DLD1 (cell line): Measurements from ENCODE around the gene BARX2.

Source experiments
- in situ Hi-C: cut with HindIII; loops from 2 replicates; pipeline ENCODE4 v1.10.0; 2017; ENCODE audit warnings: low sequenced_read_pairs

Gene BARX2

DNA sequence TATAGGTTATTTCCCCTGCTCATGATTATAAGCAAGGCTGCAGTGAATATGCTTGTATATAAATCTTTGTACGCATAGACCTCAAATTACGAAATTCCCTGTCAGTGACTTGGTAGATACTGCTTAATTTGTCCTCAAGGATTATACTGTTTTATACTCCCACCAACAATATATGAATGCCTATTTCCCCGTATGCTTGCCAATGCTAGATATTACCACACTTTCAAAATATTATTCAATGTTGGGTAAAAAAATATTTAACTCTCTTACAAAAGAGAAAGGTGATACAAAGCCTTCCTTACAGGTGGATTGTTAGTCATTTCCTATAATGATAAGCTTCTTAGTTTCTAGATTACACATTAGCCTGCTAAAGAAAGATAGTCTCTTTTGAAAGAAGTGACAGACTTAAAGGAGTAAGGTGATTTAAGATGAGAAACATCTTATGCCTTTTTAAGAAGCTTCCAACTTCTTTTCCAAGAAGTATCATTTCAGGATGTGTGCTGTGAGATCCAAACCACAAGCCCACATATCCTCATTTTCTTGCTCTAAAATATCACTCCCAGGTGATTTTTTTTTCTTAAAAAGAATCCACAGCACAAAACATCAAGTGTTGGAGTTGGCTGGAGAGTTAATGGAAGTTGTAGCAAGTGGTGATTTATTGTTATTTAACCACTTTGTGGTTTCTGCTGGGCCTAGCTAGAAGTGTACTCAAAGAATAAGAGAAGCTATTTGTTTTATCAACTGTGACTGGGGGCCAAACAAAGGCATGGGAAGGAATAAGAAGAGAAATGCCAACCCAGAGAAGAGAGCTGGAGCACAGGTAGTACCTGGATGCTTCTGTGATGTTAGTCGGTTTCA lies 59.2 kb downstream of the BARX2 start:
- in situ Hi-C loops, result no loop called here

DNA sequence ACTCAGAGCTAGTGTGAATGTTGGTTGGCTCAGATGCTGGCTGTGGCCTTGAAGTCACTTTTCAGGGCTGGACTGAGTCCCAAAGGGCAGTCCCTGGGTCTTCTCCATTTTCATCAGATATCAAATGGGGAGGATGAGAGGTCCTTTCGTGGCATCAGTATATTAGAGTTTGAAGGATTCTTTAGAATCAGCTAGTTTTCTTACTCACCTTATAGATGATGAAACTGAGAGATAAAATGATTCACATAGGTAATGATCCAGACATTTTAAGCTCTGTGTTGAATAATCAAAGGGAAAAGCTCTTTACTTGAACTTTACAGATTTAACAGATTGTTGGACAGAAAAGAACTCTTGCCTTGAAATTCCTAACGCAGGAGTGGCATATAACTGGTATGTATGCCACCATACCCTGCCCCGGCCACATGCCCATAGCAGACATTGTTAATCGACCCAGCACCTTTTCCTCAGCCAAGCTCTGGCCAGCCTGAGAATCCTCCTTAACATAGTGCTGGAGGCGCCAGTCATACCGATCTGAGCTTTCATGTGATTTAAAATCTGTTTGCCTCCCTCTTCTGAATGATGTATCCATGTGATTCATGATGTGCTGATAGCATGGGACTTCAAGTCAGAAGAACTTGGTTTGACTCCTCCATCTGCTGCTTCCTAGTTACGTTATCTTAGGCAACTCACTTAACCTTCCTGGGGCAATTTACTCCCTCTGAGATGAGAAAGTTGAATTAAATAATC lies 60.0 kb downstream of the BARX2 start:
- in situ Hi-C loops, result no loop called here

DNA sequence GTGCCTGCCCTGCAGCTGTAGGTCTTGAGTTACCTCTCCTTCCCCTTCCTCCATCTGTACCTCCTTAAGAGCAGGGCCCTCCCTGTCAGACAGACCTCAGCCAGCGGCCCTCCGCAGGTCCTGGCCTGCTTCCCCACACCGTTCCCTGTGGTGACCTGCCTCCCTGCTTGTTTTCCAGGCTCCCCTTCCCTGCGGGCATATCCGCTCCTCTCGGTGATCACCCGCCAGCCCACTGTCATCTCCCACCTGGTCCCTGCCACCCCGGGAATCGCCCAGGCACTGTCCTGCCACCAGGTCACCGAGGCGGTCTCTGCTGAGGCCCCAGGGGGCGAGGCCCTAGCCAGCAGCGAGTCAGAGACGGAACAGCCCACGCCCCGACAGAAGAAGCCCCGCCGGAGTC lies 60.9 kb downstream of the BARX2 start:
- in situ Hi-C loops, result no loop called here

DNA sequence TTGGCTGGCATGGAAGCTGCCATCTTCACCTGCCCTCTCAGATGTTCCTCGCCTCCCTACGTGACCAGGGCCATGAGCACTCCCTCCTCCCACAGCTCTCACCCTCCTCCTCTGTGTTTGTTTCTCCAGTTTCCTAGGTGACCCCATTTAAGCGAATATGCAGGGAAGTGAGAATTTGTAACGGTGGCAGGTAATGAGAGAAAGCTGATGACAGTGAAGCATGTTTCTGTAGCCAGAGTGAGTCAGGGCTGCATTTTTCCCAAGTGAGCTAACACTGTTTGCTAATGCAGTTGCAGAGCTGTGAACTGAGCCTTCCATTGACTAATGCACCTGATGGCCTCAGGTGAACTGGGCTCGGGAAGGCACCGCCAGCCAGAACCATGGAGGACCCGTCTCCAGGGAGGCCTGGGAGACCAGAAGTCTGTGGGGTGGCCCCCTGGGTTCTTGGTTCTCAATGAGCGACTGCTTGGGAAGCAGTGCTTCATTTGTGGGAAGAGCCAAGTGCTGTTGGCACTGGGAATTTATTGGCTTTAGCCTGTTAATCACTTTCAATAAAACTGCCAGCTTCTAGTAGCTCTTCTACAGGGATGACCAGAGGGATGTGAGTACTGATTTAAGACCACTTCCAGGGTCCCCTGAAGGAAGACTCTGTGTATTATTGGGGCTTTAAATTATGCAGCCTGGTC lies 64.5 kb downstream of the BARX2 start:
- in situ Hi-C loops, result no loop called here

DNA sequence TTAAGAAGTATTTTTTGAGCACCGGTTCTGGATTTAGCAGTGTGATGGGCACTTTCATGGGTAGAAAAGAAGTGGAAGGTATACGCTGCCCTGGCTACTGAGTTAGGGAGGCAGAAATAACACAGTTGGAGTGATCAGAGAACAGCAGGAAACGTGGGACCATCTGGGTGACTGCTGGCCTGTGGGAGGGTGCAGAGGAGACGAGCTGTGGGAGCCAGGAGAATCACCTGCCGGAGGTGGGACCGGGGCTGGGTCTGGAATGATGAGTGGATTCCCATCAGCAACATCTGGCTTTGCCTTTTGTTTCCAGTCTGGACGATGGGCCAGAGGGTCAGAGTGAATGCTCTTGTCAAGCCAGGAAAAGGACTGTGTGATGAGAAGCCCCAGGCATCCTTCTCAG lies 66.5 kb downstream of the BARX2 start:
- in situ Hi-C loops, result no loop called here

DNA sequence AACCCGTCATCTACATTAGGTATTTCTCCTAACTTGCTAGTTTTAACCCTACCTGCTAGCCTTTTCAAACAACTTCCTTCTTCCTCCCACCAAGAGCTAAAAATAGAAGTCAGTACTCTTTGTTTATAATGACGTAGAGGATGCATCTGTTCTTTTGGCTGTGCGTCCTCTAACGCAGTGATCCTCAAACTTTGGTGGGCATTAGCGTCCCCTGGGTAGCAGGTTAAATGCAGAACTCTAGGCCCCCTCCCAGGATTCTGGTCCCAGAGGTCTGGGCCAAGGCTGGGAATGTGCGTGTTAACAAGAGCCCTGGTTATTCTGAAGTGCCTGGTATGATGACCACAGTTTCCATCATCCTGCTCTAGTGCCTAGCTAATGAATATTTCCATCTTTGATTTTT lies 67.6 kb downstream of the BARX2 start:
- in situ Hi-C loops, result no loop called here

DNA sequence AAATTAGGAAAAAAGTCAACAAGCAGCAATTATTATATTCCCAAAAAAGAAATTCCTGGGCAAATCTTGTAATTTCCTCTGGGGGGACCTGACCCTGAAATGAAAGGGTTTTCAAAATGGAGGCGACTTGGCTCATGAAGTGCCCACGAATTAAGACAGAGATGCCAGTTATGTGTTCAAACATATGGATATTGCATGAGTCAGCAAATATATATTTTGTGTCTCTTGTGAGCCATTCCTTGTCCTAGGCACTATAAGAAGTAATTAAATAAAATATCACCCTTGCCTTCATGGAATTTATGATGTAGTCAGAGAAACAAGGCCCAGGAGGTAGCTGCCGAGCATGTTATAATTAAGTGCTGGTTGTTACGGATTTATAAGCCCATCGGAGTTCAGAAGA lies 68.6 kb downstream of the BARX2 start:
- in situ Hi-C loops, result no loop called here

DNA sequence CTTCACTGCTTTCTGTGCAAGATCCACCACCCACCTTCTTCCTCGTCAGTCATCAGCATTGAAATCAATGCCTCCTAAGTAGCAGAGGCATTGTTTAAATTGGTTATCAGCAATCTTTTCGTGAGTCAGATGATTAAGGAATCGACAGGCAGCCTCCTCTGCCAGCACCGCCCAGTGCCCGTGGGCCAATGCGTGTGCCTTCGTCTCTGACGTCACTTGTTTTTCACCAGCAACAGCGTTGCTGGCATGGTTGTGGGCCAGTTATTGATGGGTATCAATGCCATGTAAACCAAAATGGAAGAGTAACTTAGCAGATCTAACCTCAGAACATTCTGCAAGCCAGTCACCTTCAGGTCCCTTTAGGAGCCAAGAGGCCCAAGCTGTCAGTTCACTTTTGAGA lies 69.6 kb downstream of the BARX2 start:
- in situ Hi-C loops, result no loop called here

DNA sequence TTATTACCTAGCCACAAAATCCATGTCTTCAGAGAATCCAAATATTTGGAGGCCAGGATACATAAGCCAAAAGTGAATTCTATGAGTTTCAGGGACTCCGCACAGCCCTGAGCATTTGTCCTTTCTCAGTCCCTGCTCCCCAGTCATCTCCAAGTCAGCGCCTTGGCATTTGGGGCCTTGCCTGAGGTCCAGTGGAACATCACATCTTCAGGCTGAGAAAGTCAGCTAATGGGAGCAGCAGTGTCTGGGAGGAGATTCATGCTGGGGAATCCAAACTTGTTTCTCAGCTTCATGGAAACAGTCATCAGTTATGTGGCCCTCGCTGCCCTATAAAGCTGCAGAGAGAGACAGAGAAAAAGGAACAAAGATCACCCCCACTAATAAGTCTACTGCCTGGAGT lies 70.9 kb downstream of the BARX2 start:
- in situ Hi-C loops, result no loop called here

DNA sequence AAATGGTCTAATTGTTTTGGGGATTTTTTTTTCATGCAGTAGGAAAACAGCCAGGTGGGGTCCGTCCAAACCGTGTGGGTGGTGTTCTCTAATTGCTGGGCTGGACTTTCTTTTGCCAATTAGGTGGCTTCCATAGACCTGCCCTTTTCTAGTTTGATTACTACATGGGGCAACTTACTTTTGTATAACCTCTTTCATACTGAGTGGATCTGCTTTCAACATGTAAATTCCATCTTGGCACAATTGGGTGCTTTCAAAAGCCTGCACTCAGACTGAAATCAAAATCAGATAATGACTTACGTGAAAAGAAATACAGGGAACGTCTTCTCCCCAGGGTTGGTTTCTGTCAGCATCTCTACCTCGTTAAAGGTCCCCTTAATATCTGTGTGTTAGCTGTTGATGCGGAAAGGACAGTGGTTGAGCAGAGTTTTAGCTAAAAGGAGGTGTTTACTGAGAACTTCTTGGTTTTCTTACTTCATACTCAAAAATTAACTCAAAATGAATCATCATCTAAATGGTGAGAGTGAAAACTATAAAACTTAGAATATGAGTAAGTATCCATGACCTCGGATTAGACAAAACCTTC lies 72.1 kb downstream of the BARX2 start:
- in situ Hi-C loops, result no loop called here

DNA sequence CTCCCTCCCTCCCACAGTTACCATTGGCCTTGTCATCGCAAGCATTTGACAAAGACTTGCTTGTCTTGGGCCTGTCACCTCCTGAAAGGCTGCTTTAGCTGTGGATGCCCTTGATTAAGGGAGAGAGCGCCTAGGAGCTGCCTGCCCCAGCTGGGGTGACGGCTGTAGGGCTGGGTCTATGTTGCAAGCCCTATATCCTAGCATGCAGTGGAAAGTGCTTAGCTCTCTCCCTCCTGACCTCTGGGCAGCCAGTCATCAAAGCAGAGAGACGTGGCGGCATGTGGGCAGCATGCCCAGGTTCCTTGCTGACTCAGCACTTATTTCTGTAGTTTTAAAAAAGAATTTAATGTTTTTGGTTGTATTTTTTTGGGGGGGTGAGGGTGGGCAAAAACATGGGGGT lies 75.9 kb downstream of the BARX2 start:
- in situ Hi-C loops, result no loop called here

DNA sequence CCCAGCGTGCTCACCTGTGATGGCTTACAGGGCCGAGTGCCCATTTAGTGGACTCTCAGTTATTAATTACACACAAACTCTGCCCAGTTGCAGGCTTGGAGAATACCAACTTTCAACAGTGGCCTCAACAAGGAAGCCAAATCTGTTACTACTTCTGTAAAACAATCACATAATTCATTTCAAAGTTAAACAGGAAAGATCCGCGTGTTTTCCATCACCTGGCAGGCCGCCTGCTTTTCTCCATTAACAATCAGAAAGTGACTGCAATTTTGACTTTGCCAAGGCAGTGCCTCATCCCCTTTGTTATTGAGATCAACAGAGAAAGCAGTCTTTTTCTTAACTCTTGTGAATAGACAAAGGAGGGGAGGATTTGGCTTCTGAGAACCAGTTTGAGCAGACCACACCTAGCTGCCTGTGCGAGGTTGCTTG lies 77.7 kb downstream of the BARX2 start:
- in situ Hi-C loops, result no loop called here

DNA sequence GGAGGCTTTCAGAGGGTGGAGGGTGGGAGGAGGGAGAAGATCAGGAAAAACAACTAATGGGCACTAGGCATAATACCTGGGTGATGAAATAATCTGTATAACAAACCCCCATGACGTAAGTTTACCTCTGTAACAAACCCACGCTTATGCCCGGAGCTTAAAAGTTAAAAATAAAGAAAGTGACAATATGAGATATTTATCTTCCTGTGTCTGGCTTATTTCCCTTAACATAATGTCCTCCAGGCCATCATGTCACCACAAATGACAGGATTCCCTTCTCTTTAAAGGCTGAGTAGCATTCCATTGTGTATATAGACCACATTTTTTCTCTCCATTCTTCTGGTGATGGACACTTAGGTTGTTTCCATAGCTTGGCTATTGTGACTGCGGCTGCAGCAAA lies 79.5 kb downstream of the BARX2 start:
- in situ Hi-C loops, result no loop called here

DNA sequence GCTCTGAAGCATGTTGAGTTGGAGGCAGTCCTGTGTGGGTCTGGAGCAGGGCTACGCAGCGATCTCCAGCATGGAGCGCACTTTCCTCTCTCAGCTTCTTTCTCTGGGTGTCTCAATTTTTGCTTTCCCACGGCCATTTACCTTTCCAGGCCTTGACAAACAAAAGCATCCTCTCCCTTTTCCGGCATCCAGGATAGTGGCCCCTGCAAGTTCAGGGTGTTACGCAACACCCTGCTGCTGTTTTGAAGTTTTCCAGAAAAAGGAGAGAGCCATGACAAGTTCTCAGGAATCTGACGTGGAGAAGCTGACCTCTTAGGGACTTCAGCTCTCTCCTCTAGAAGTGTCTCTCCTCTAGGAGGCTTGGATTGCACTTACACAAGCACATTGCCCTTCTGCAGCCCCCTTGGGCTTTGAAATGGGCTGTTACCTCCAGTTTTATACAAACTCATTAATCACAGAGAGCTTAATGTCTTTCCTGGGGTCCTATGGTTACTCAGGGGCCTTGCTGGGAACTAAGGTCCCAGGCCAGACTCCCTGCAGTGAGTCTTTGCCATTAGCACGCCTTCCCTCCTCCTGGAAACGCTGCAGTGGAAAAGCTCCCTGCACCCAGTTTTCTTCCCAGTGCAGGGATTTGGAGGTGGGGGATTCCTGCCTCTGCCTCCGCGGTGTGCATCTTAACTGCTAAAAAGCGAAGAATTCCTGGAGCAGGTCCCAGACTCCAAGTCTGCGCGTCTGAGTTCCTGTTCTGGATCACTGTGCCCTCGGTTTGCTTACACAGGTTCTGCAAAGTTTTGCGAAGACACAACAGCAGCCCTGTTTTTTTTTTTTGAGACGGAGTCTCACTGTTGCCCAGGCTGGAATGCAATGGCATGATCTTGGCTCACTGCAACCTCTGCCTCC lies 80.4 kb downstream of the BARX2 start:
- in situ Hi-C loops, result no loop called here

DNA sequence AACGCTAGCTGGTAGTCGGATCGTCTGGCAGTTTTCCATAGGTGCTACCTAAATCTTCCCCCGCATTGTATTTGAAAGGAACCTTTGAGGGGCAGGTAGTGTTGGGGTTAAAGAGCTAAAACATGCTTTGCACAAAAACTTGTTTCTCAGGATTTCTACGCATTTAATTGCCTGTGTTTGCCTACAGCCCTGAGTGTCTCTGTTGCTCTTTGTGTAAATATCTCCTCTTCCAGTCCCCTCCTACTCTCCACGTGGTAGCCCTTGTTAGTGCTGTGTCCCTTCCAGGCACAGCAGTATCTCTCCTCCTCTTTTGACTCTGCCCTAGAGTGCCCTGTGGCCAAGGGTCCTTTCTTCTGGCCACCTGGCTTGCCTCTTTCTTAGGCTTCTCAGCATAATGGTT lies 81.7 kb downstream of the BARX2 start:
- in situ Hi-C loops, result no loop called here

DNA sequence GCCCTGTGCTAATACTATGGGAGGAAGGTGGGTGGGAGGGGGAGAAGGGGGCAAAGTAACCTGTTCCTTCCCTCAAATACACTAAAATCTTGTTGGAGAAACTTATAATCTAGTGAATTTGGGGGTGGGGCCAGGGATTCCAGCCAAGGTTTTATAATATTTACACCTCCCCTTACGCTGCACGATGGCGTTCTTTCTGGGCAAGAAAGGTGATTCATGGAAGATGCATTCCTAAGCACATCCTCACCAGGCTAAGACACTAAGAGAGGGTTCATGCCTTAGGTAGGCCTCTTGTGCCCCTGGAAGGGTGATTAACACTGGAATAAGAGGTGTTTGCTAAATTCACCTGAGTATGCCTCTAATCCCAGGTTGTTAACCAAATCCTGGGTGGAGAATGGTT lies 82.6 kb downstream of the BARX2 start:
- in situ Hi-C loops, result no loop called here

DNA sequence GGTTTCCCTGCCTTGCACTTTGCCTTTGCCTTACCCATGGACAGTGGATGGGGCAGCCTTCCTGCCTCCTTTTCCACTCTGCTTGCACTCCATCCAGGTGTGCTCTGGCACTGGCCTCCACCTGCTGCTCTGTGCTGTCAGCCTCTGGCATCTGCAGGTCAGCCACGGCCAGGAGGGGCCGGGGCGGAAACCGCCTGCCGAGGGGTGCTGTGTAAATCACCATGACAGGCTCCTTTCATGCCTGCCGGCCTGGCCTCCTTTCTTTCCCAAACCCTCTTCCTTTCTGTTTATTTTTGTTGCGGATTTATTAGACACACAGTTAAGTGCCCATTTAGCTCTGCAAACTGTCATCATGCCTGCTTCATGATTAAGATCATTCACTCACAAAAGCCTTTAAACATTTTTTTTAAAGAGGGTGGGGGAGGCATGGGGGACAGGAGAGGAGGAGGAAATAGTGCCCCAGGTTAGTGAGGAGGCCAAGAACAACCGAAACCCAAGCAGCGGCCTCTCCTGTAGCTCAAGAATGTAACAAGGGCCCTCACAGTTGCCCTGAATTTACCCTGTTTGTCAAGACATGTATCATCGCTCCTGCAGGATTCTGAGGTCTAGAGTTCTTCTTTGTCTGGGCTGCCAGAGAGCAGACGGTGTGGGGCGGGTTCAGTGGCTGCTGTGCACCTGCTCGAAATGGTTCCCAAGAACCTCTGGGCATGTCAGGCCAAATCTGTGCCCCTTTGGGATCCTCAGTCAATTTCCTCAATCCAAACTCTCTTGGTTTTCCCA lies 83.3 kb downstream of the BARX2 start:
- in situ Hi-C loops, result no loop called here

DNA sequence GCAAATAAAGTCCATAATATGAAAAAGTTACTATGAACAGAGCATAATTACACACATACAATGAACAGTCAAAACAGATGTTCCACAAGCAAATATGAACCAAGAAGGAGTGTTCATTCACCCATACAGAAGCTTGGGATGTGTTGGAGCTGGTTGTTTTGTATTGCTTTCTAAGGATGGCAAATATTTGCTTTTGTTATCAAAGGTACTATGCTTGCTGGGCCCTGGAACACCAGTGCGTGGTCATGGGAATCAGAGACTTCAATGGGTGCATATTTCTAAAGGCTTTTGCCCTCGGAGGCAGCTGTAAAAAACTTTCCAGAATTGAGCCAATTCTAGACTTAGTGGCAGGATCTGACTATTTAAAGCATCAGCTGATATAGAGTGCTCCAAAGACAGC lies 85.1 kb downstream of the BARX2 start:
- in situ Hi-C loops, result no loop called here

DNA sequence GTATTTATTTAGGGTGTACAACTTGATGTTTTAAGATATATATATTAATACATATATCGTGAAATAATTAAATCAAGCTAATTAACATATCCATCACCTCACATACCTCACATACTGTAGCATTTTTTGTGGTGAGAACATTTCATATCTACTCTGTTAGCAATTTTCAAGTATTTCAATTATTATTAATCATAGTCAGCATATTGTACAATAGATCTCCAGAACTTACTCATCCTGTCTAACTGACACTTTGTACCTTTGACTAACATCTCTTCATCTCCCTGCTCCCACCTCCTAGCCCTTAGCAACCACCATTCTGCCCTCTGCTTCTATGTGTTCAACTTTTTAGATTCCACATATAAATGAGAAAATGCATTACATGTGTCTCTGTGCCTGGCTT lies 108.4 kb downstream of the BARX2 start:
- in situ Hi-C loops, result no loop called here

DNA sequence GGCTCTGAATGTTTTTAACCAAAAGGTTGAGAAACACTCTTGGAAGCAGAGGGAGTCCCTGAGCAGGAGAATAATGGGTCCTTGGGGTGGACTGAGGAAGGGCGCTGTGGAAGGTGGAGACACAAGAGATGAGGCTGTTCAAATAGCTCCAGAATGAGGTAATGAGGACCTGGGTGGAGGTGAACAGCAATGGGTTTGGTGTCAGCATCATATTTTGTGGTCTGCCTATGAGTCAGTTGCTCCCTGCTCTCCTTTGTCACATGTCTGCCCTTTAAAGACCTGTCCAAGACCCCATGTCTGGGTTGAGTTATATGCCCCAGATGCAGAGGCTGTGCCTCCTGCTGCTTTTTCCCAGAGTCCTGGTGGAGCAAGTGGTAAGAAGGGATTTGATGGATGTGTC lies 113.6 kb downstream of the BARX2 start:
- in situ Hi-C loops, result no loop called here
